H9 (cell line): ENCODE results near the gene BCAS3. TPM values are rescaled to one million over a fixed set of nuclear protein-coding genes. Genes with fewer than 3 reads are reported as not detected.

Experiments used
- DNase-seq: peaks from one replicate; pipeline ENCODE4 v3.0.0-alpha.2; 2017
- H2AFZ ChIP-seq: one replicate; pipeline ENCODE4 v1.6.1; 2013; ENCODE audit warnings: mild to moderate bottlenecking, low read length, control low read depth, moderate library complexity
- H2AK5ac ChIP-seq: 2 replicates; pipeline ENCODE4 v1.6.1; 2013; ENCODE audit warnings: low read length, control low read depth, mixed read lengths; ENCODE audit not compliant: insufficient read length
- H2BK120ac ChIP-seq: one replicate; pipeline ENCODE4 v1.6.1; 2013; ENCODE audit warnings: low read depth, mild to moderate bottlenecking, low read length, control low read depth, inconsistent platforms; ENCODE audit not compliant: poor library complexity, severe bottlenecking
- H2BK12ac ChIP-seq: 2 replicates; pipeline ENCODE4 v1.6.1; 2013; ENCODE audit warnings: low read length, control low read depth, mixed read lengths, low read depth; ENCODE audit not compliant: insufficient read length
- H2BK15ac ChIP-seq: 2 replicates; pipeline ENCODE4 v1.6.1; 2013; ENCODE audit warnings: low read depth, low read length, control low read depth
- H2BK20ac ChIP-seq: one replicate; pipeline ENCODE4 v1.6.1; 2013; ENCODE audit warnings: low read depth, mild to moderate bottlenecking, low read length, control low read depth, inconsistent platforms; ENCODE audit not compliant: poor library complexity, severe bottlenecking
- H2BK5ac ChIP-seq: 2 replicates; pipeline ENCODE4 v1.6.1; 2013; ENCODE audit warnings: low read length, control low read depth, mixed read lengths; ENCODE audit not compliant: insufficient read length
- H3K14ac ChIP-seq: 2 replicates; pipeline ENCODE4 v1.6.1; 2013; ENCODE audit warnings: low read length, control low read depth; ENCODE audit not compliant: insufficient read depth
- H3K18ac ChIP-seq: 2 replicates; pipeline ENCODE4 v1.6.1; 2013; ENCODE audit warnings: low read depth, mild to moderate bottlenecking, mixed read lengths, low read length, control low read depth; ENCODE audit not compliant: insufficient read length
- H3K23ac ChIP-seq: 2 replicates; pipeline ENCODE4 v1.6.1; 2013; ENCODE audit warnings: low read length, control low read depth, mixed read lengths, low read depth; ENCODE audit not compliant: insufficient read length
- H3K23me2 ChIP-seq: 2 replicates; pipeline ENCODE4 v1.6.1; 2013; ENCODE audit warnings: low read depth, mild to moderate bottlenecking, mixed read lengths, low read length, control low read depth; ENCODE audit not compliant: insufficient read length, poor library complexity, severe bottlenecking
- H3K27ac ChIP-seq: 2 replicates; pipeline ENCODE4 v1.5.1; 2013; ENCODE audit warnings: low read length, control low read depth, mixed read lengths, low read depth; ENCODE audit not compliant: insufficient read length
- H3K27me3 ChIP-seq: 2 replicates; pipeline ENCODE4 v1.6.1; 2013; ENCODE audit warnings: low read length, control low read depth, inconsistent platforms; ENCODE audit not compliant: insufficient read depth
- H3K4ac ChIP-seq: 2 replicates; pipeline ENCODE4 v1.6.1; 2013; ENCODE audit warnings: low read depth, mild to moderate bottlenecking, control low read depth, inconsistent platforms, low read length, moderate library complexity
- H3K4me1 ChIP-seq: 2 replicates; pipeline ENCODE4 v1.6.1; 2013; ENCODE audit warnings: low read length, control low read depth, inconsistent platforms; ENCODE audit not compliant: insufficient read depth
- H3K4me2 ChIP-seq: 2 replicates; pipeline ENCODE4 v1.6.1; 2013; ENCODE audit warnings: low read length, control low read depth, mixed read lengths; ENCODE audit not compliant: insufficient read length, insufficient read depth
- H3K56ac ChIP-seq: 2 replicates; pipeline ENCODE4 v1.6.1; 2013; ENCODE audit warnings: low read depth, mild to moderate bottlenecking, mixed read lengths, low read length, control low read depth; ENCODE audit not compliant: insufficient read length
- H3K79me1 ChIP-seq: 2 replicates; pipeline ENCODE4 v1.6.1; 2013; ENCODE audit warnings: low read depth, mild to moderate bottlenecking, moderate library complexity, low read length, control low read depth, inconsistent platforms; ENCODE audit not compliant: insufficient read depth, poor library complexity, severe bottlenecking
- H3K79me2 ChIP-seq: 2 replicates; pipeline ENCODE4 v1.6.1; 2013; ENCODE audit warnings: low read length, control low read depth, inconsistent platforms; ENCODE audit not compliant: insufficient read depth
- H3K9ac ChIP-seq: 2 replicates; pipeline ENCODE4 v1.6.1; 2013; ENCODE audit warnings: low read length, control low read depth, mixed read lengths; ENCODE audit not compliant: insufficient read length; ENCODE audit errors: extremely low read depth
- H3K9me3 ChIP-seq: one replicate; pipeline ENCODE4 v1.6.1; 2013; ENCODE audit warnings: low read depth, low read length, inconsistent platforms; ENCODE audit not compliant: control insufficient read depth
- H3T11ph ChIP-seq: one replicate; pipeline ENCODE4 v1.6.1; 2013; ENCODE audit warnings: mild to moderate bottlenecking, low read length, control low read depth, inconsistent platforms
- H4K20me1 ChIP-seq: one replicate; pipeline ENCODE4 v1.6.1; 2013; ENCODE audit not compliant: control insufficient read depth, insufficient read length, insufficient read depth
- H4K5ac ChIP-seq: 2 replicates; pipeline ENCODE4 v1.6.1; 2013; ENCODE audit warnings: low read depth, mild to moderate bottlenecking, mixed read lengths, low read length, control low read depth; ENCODE audit not compliant: insufficient read length
- H4K8ac ChIP-seq: replicated peaks from 2 replicates; pipeline ENCODE4 v1.6.1; 2013; ENCODE audit warnings: low read length, control low read depth, mixed read lengths, low read depth; ENCODE audit not compliant: insufficient read length
- H4K91ac ChIP-seq: 2 replicates; pipeline ENCODE4 v1.6.1; 2013; ENCODE audit warnings: low read depth, mild to moderate bottlenecking, moderate library complexity, mixed read lengths, low read length, control low read depth; ENCODE audit not compliant: insufficient read length
- H3K27ac Mint-ChIP-seq, 3 experiments: 2 replicates in 2 of 3; 3 replicates in 1 of 3; pipeline ENCODE4 v1.8.0; 2020 to 2021; ENCODE audit warnings: mixed read lengths in 3 of 3, mild to moderate bottlenecking in 1 of 3, moderate library complexity in 1 of 3
- H3K27me3 Mint-ChIP-seq: 2 replicates; pipeline ENCODE4 v1.8.0; 2021; ENCODE audit warnings: low read depth, mild to moderate bottlenecking, moderate library complexity, mixed read lengths
- H3K36me3 Mint-ChIP-seq, 3 experiments: 2 replicates in 2 of 3; 3 replicates in 1 of 3; pipeline ENCODE4 v1.8.0; 2020 to 2021; ENCODE audit warnings: low read depth in 3 of 3, mixed read lengths in 3 of 3; ENCODE audit not compliant: insufficient read depth in 1 of 3
- H3K4me1 Mint-ChIP-seq, 2 experiments: 2 replicates each; pipeline ENCODE4 v1.8.0; 2020; ENCODE audit warnings: mixed read lengths in 2 of 2
- H3K4me3 Mint-ChIP-seq, 2 experiments: 2 replicates in 1 of 2; 3 replicates in 1 of 2; pipeline ENCODE4 v1.8.0; 2020 to 2021; ENCODE audit warnings: mild to moderate bottlenecking in 2 of 2, mixed read lengths in 2 of 2, moderate library complexity in 1 of 2
- H3K9me3 Mint-ChIP-seq, 2 experiments: 2 replicates in 1 of 2; 3 replicates in 1 of 2; pipeline ENCODE4 v1.8.0; 2020; ENCODE audit warnings: mild to moderate bottlenecking in 2 of 2, mixed read lengths in 2 of 2, moderate library complexity in 1 of 2
- WGBS: extraction: QIAGEN DNeasy Blood & Tissue Kit; methylation state at CpG from one replicate; pipeline ENCODE4 v1.1.7; 2013; ENCODE audit warnings: missing lambda C conversion rate, low lambda C conversion rate, mixed read lengths; ENCODE audit not compliant: insufficient read length; ENCODE audit errors: extremely low coverage; 5-methylcytosine and 5-hydroxymethylcytosine counted together
- total RNA-seq: library from RNA; stranded (reverse); gene quantifications from 2 replicates; pipeline ENCODE4 v1.2.1, GENCODE V29; 2021
- TF ChIP-seq, protein P1 (sequence below): fragments of 200-600 bp; sonication (generic); conservative IDR thresholded peaks from 3 replicates; pipeline ENCODE4 v1.8.0; 2021; ENCODE audit warnings: antibody characterized with exemption, mild to moderate bottlenecking

BCAS3 gene
- total RNA-seq, 1 experiment from 2014 or later: 22.4 TPM

DNA sequence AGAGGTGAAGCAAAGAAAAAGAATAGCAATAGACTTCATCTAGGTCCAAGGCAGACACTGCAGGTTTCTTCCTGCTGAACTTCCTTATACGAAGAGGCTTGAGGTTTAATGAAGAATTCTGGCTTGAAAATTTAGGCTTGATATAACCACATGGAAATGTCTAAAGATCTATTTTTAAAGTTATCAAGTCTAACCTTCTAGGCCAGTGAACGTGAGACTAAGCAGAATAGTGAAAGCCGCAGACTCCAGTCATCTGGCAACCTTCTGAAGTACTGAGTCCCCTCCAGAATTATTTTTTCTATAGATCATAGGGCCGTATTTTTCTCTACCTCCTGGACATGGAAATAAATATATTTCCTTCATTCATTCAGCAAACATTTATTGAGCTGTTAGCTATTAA is 333.6 kb downstream of the BCAS3 start:
- Mint-ChIP-seq H3K36me3 (no peaks in the 10 kb centered on the region), H3K27ac (no peak overlapping the region), H3K4me1 (peaks cover 6% of the 10 kb centered on the region in 2 experiments), H3K4me3 (no peak overlapping the region), H3K9me3 (no peaks in the 10 kb centered on the region), H3K27me3 (no peaks in the 10 kb centered on the region)
- H3K9me3 ChIP-seq: no peaks in the 10 kb centered on the region
- H3K56ac ChIP-seq: no peak overlapping the region
- H4K20me1 ChIP-seq: no peaks in the 10 kb centered on the region
- no peak overlapping the region for H2BK15ac ChIP-seq
- peaks cover 2% of the 10 kb centered on the region; the same call in 1 of the 2 replicates for H3K4me1 ChIP-seq
- no peak overlapping the region for H3K4me2 ChIP-seq
- H3K4ac ChIP-seq: no peak overlapping the region
- no peak overlapping the region for H3K14ac ChIP-seq
- H2BK5ac ChIP-seq: no peak overlapping the region
- H3K27me3 ChIP-seq: no peaks in the 10 kb centered on the region
- H4K91ac ChIP-seq: no peak overlapping the region
- DNase-seq: no peak
- TF ChIP-seq, protein P1, sequence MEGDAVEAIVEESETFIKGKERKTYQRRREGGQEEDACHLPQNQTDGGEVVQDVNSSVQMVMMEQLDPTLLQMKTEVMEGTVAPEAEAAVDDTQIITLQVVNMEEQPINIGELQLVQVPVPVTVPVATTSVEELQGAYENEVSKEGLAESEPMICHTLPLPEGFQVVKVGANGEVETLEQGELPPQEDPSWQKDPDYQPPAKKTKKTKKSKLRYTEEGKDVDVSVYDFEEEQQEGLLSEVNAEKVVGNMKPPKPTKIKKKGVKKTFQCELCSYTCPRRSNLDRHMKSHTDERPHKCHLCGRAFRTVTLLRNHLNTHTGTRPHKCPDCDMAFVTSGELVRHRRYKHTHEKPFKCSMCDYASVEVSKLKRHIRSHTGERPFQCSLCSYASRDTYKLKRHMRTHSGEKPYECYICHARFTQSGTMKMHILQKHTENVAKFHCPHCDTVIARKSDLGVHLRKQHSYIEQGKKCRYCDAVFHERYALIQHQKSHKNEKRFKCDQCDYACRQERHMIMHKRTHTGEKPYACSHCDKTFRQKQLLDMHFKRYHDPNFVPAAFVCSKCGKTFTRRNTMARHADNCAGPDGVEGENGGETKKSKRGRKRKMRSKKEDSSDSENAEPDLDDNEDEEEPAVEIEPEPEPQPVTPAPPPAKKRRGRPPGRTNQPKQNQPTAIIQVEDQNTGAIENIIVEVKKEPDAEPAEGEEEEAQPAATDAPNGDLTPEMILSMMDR: no peak
- no peak overlapping the region for H2BK120ac ChIP-seq
- WGBS: no CpG with 5 or more reads among the region's 4 CpGs
- H4K5ac ChIP-seq: no peak overlapping the region
- no peak overlapping the region for H2BK20ac ChIP-seq
- no peak overlapping the region for H3K18ac ChIP-seq
- H2AFZ ChIP-seq: no peak overlapping the region
- no peak overlapping the region for H4K8ac ChIP-seq
- H3K27ac ChIP-seq: no peak overlapping the region
- no peak overlapping the region for H2BK12ac ChIP-seq
- H3K9ac ChIP-seq: no peak overlapping the region
- no peak overlapping the region for H3T11ph ChIP-seq
- H3K23ac ChIP-seq: no peak overlapping the region
- H3K79me1 ChIP-seq: no peaks in the 10 kb centered on the region
- no peaks in the 10 kb centered on the region for H3K23me2 ChIP-seq
- no peaks in the 10 kb centered on the region for H3K79me2 ChIP-seq
- H2AK5ac ChIP-seq: no peak overlapping the region
